ENCODE measurements around the gene DPM3. TPM values are rescaled to one million over a fixed set of nuclear protein-coding genes. Genes with fewer than 3 reads are reported as not detected.

DPM3 gene
- total and polyA plus RNA-seq, 2 of the 13 experiments (the other 11 are each of a cell fraction or from before 2014, with no cell fraction given): 23.2 to 53.4 TPM

DNA sequence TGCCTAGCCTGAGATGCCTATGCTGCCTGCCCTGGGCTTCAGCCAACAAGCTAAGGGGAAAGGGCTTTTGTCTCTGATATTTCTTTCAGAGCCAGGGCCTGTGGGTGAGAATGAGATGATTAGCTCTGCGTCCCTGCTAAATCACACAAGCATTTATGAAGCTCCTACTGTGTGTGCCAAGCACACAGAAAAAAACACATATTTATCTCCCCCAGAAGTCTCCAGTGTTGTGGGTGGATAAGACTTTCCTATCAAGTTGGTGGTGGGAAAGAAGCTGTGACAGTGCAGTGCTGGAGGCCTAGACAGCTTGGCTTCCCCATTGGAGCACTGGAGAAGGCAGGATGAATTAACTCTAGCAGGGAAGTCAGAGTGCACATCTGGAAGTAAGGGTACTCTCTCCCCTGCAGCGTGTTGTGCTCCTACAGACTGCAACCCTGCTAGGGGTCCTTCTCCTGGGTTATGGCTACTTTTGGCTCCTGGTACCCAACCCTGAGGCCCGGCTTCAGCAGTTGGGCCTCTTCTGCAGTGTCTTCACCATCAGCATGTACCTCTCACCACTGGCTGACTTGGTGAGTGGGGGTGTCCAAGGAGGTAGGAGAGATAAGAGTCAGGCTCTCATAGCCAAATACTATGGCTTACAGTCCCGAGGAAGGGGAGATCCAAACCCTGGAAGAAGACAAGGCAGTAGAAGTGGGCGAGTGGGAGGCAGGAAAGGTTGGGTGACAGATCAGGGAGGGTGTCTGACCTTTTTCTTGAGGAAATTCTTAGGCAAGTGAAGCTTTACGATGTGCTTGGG is 3.0 kb downstream of the DPM3 start (continued):
- TF ChIP-seq RBM22 (optimal IDR thresholded peaks at IDR 0.05; ENCODE audit: low read length): peak; percentile 49
- TF ChIP-seq, protein P1, sequence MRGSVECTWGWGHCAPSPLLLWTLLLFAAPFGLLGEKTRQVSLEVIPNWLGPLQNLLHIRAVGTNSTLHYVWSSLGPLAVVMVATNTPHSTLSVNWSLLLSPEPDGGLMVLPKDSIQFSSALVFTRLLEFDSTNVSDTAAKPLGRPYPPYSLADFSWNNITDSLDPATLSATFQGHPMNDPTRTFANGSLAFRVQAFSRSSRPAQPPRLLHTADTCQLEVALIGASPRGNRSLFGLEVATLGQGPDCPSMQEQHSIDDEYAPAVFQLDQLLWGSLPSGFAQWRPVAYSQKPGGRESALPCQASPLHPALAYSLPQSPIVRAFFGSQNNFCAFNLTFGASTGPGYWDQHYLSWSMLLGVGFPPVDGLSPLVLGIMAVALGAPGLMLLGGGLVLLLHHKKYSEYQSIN (CRISPR knock-in tag; IDR thresholded peaks at IDR 0.05; ENCODE audit: borderline replicate concordance): no peak
- TF ChIP-seq PTBP1 (IDR thresholded peaks at IDR 0.05; ENCODE audit: low read depth, low read length, poor library complexity, severe bottlenecking): no peak
- no peak for TF ChIP-seq ZBTB8A (CRISPR knock-in tag; IDR thresholded peaks at IDR 0.05; ENCODE audit: borderline replicate concordance, low read depth)

DNA sequence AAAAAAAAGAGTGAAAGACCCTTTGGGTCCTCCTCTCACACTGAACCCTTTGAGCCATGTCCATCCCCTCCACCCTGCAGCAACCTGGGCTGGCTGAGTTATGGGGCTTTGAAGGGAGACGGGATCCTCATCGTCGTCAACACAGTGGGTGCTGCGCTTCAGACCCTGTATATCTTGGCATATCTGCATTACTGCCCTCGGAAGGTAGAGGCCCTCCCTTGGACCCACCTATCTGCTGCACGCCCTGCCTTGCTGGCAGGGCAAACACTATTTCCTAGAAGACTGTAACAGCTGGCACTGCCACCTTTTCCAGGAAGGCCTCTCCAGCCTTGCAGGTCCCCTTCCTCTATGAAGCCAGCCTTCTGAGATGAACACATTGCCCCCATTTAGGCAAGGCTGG is 3.6 kb downstream of the DPM3 start:
- Histone ChIP-seq H3K9me3 (ENCODE audit: low read length) (no peaks in the 10 kb centered on the region), H3K9ac (ENCODE audit: insufficient read depth, low read depth, low read length) (peak overlapping the region; percentile 53; the same call in 1 of the 2 replicates), H2AFZ (ENCODE audit: low read length) (no peak overlapping the region), H3K79me2 (ENCODE audit: insufficient read depth, low read length) (peaks cover 42% of the 10 kb centered on the region), H3K4me1 (ENCODE audit: insufficient read depth, low read length) (peaks cover 77% of the 10 kb centered on the region), H3K27me3 (ENCODE audit: control insufficient read depth in 1 of 2, insufficient read depth in 2 of 2, low read length in 2 of 2) (no peaks in the 10 kb centered on the region; a peak in 1 of 5 replicates), H3K27ac (ENCODE audit: extremely low read length, insufficient read depth, low read length) (peak overlapping the region; percentile 51), H3K4me2 (ENCODE audit: low read depth, low read length) (peak overlapping the region; percentile 89), H4K20me1 (ENCODE audit: insufficient read depth, low read length) (peaks cover 34% of the 10 kb centered on the region), H3K36me3 (replicated peaks in 1 of 2; ENCODE audit: control insufficient read depth in 1 of 2, insufficient read depth in 2 of 2, low read length in 2 of 2) (peaks cover 13 to 33% of the 10 kb centered on the region in 2 experiments), H3K4me3 (replicated peaks in 1 of 3; ENCODE audit: insufficient read depth in 1 of 3, low read depth in 2 of 3, low read length in 3 of 3) (peak overlapping the region; percentile 21 to 66 (median 38); a peak in 5 of 6 replicates)
- no TSS peak for BruUV-seq (replicated peaks)
- FAIRE-seq (no peak), DNase-seq (ENCODE audit: low spot score) (no peak), ATAC-seq (no peak)
- intact Hi-C loops (cut with micrococcal nuclease; ENCODE audit: unreplicated experiment) (no loop called here), in situ Hi-C loops (cut with HindIII; ENCODE audit: extremely low pct_ligation_motif_present, low pct_unique_long_range_greater_than_20kb) (no loop called here)
- WGBS (ENCODE audit: low lambda C conversion rate): 72% methylated on average over 6 of the region's 6 CpGs
- ChIA-PET POLR2A (interaction anchor here (1.2 to 7.4 kb wide), 6 partner anchors 8 to 114 kb away, joined by 3 to 144 read pairs (median 14); partner anchors contain the start of genes EFNA1 and KRTCAP2), CTCF (ENCODE audit: low intra/inter-chr PET ratio, low total read pairs) (interaction anchor here (3.2 kb wide), 1 partner anchor 44 kb away, joined by 18 read pairs; no protein-coding TSS in a partner anchor)
- no peak for TF ChIP-seq AHR (CRISPR knock-in tag; IDR thresholded peaks at IDR 0.05)
- TF ChIP-seq KDM2A (CRISPR knock-in tag; IDR thresholded peaks at IDR 0.05; ENCODE audit: borderline replicate concordance, low read depth): peak; percentile 4; the same call in 1 of the 2 replicates
- TF ChIP-seq ZNF616 (CRISPR knock-in tag; IDR thresholded peaks at IDR 0.05; ENCODE audit: low read depth): no peak
- TF ChIP-seq, protein P2, sequence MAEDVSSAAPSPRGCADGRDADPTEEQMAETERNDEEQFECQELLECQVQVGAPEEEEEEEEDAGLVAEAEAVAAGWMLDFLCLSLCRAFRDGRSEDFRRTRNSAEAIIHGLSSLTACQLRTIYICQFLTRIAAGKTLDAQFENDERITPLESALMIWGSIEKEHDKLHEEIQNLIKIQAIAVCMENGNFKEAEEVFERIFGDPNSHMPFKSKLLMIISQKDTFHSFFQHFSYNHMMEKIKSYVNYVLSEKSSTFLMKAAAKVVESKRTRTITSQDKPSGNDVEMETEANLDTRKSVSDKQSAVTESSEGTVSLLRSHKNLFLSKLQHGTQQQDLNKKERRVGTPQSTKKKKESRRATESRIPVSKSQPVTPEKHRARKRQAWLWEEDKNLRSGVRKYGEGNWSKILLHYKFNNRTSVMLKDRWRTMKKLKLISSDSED (CRISPR knock-in tag; IDR thresholded peaks at IDR 0.05): no peak
- TF ChIP-seq ZNF546 (CRISPR knock-in tag; conservative IDR thresholded peaks at IDR 0.05): no peak
- no peak for TF ChIP-seq ZC3H13 (CRISPR knock-in tag; IDR thresholded peaks at IDR 0.05)
- no peak for TF ChIP-seq TAF15 (IDR thresholded peaks at IDR 0.05; ENCODE audit: low read depth, low read length, poor library complexity, severe bottlenecking)
- TF ChIP-seq ZNF138 (CRISPR knock-in tag; IDR thresholded peaks at IDR 0.05; ENCODE audit: low read depth): no peak
- TF ChIP-seq MTA1 (CRISPR knock-in tag; IDR thresholded peaks at IDR 0.05; ENCODE audit: borderline replicate concordance): 0 out of 2 replicates have a peak, but pooled peaks have one; percentile 10
- no peak for TF ChIP-seq EHMT2 (IDR thresholded peaks at IDR 0.05; ENCODE audit: borderline replicate concordance, low read depth, low read length)
- peak; percentile 13 for TF ChIP-seq AGO2 (optimal IDR thresholded peaks at IDR 0.05; ENCODE audit: low read depth, low read length)
- TF ChIP-seq, protein P3, sequence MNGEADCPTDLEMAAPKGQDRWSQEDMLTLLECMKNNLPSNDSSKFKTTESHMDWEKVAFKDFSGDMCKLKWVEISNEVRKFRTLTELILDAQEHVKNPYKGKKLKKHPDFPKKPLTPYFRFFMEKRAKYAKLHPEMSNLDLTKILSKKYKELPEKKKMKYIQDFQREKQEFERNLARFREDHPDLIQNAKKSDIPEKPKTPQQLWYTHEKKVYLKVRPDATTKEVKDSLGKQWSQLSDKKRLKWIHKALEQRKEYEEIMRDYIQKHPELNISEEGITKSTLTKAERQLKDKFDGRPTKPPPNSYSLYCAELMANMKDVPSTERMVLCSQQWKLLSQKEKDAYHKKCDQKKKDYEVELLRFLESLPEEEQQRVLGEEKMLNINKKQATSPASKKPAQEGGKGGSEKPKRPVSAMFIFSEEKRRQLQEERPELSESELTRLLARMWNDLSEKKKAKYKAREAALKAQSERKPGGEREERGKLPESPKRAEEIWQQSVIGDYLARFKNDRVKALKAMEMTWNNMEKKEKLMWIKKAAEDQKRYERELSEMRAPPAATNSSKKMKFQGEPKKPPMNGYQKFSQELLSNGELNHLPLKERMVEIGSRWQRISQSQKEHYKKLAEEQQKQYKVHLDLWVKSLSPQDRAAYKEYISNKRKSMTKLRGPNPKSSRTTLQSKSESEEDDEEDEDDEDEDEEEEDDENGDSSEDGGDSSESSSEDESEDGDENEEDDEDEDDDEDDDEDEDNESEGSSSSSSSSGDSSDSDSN (CRISPR knock-in tag; IDR thresholded peaks at IDR 0.05): no peak
- TF ChIP-seq ZNF563 (CRISPR knock-in tag; IDR thresholded peaks at IDR 0.05): no peak
